NCI-H2171 treated with DMSO at 0.1 percent for 48 hours (cell line): ENCODE data around the gene RGS7.
"Not testable (repeated sequence)": the region's sequence is repeated elsewhere in the genome, so short reads cannot be mapped to it uniquely, and the experiment has no call there.

Experiments
- DNase-seq: peaks from one replicate; lab custom pipeline; 2025; lab: John Stamatoyannopoulos, UW

RGS7 gene

GRCh38 chr1:241272828-241273227, 84.2 kb downstream of the RGS7 start:
- no peak for DNase-seq

GRCh38 chr1:241271427-241271826, 85.6 kb downstream of the RGS7 start:
- DNase-seq = no peak

- no peak for DNase-seq
Observed at GRCh38 chr1:241270016-241270415, 87.0 kb downstream of the RGS7 start.

- DNase-seq = no peak
Observed at GRCh38 chr1:241269116-241269515, 87.9 kb downstream of the RGS7 start.

GRCh38 chr1:241266121-241266520, 90.9 kb downstream of the RGS7 start:
- no peak for DNase-seq

GRCh38 chr1:241265428-241265827, 91.6 kb downstream of the RGS7 start:
- no peak for DNase-seq

- DNase-seq = no peak
Observed at GRCh38 chr1:241263346-241263745, 93.7 kb downstream of the RGS7 start.

GRCh38 chr1:241253471-241253870, 103.5 kb downstream of the RGS7 start:
- DNase-seq = no peak

GRCh38 chr1:241250465-241250864, 106.5 kb downstream of the RGS7 start:
- no peak for DNase-seq

GRCh38 chr1:241240069-241240468, 116.9 kb downstream of the RGS7 start:
- no peak for DNase-seq

- DNase-seq = no peak
Observed at GRCh38 chr1:241237873-241238272, 119.1 kb downstream of the RGS7 start.

- DNase-seq = no peak
Observed at GRCh38 chr1:241235256-241235897, 121.6 kb downstream of the RGS7 start.

GRCh38 chr1:241229711-241230110, 127.3 kb downstream of the RGS7 start:
- DNase-seq = no peak

GRCh38 chr1:241229216-241229615, 127.8 kb downstream of the RGS7 start:
- no peak for DNase-seq

GRCh38 chr1:241228339-241228738, 128.7 kb downstream of the RGS7 start:
- DNase-seq = no peak

GRCh38 chr1:241225741-241226140, 131.3 kb downstream of the RGS7 start:
- no peak for DNase-seq

GRCh38 chr1:241224189-241224588, 132.8 kb downstream of the RGS7 start:
- not testable (repeated sequence) for DNase-seq

GRCh38 chr1:241222813-241223212, 134.2 kb downstream of the RGS7 start:
- not testable (repeated sequence) for DNase-seq

- DNase-seq = no peak
Observed at GRCh38 chr1:241221319-241221718, 135.7 kb downstream of the RGS7 start.

- not testable (repeated sequence) for DNase-seq
Observed at GRCh38 chr1:241220913-241221312, 136.1 kb downstream of the RGS7 start.

GRCh38 chr1:241219449-241219848, 137.6 kb downstream of the RGS7 start:
- DNase-seq = no peak

GRCh38 chr1:241217516-241217915, 139.5 kb downstream of the RGS7 start:
- no peak for DNase-seq

GRCh38 chr1:241215683-241216082, 141.3 kb downstream of the RGS7 start:
- DNase-seq = no peak

GRCh38 chr1:241215203-241215602, 141.8 kb downstream of the RGS7 start:
- DNase-seq = no peak
